Fibroblast of mammary gland (primary cell): ENCODE measurements around the gene NTNG1.

Source experiments
- DNase-seq: peaks from one replicate; pipeline ENCODE4 v3.0.0-alpha.2; 2010; ENCODE audit warnings: low read depth
- H3K4me3 ChIP-seq: 2 replicates; pipeline ENCODE4 v1.5.1; 2011; ENCODE audit warnings: low read depth, mild to moderate bottlenecking, low read length, moderate library complexity; ENCODE audit not compliant: control insufficient read depth
- TF ChIP-seq, protein P1 (sequence below): conservative IDR thresholded peaks from 2 replicates; pipeline ENCODE4 v1.5.1; 2011; ENCODE audit warnings: low read depth, low read length, inconsistent platforms; ENCODE audit not compliant: control insufficient read depth, insufficient read depth

NTNG1 gene

DNA sequence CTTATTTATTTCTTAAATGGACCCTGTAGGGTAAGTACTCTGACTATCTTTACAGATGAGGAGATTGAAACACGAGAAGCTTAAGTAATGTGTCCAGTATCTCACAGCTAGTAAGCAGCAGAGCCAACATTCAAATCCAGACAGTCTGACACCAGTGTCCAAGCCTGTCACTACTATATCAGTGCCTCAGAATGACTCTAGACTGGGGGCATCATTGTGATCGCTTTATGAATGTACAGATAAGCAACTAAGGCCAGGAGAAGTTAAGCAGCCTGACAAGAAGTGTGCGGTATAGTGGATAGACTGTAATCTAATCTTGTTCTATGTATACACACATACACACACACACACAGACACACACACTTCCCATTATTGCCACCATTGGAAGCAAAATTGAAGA, 158.7 kb downstream of the NTNG1 start:
- H3K4me3 ChIP-seq: no peak overlapping the region
- TF ChIP-seq, protein P1, sequence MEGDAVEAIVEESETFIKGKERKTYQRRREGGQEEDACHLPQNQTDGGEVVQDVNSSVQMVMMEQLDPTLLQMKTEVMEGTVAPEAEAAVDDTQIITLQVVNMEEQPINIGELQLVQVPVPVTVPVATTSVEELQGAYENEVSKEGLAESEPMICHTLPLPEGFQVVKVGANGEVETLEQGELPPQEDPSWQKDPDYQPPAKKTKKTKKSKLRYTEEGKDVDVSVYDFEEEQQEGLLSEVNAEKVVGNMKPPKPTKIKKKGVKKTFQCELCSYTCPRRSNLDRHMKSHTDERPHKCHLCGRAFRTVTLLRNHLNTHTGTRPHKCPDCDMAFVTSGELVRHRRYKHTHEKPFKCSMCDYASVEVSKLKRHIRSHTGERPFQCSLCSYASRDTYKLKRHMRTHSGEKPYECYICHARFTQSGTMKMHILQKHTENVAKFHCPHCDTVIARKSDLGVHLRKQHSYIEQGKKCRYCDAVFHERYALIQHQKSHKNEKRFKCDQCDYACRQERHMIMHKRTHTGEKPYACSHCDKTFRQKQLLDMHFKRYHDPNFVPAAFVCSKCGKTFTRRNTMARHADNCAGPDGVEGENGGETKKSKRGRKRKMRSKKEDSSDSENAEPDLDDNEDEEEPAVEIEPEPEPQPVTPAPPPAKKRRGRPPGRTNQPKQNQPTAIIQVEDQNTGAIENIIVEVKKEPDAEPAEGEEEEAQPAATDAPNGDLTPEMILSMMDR: no peak
- no peak for DNase-seq

DNA sequence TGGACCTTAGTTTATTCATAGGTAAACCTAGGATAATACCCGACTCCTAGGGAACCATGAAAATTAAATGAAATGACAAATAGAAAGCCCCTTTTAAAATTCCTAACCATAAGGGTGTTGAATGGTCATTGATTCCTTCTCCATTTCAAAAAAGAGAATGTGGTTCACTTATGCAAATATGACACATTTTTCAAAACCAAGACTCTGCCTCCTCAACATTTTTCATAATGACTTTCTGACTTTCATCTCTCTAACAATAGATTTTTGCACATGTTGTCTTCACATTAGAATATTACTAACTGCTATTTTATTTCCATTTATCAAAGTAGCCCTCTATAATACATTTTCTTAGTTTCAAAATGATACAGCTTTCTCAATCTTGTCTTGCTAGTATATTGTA, 169.1 kb downstream of the NTNG1 start:
- H3K4me3 ChIP-seq: no peak overlapping the region
- TF ChIP-seq, protein P1: no peak
- no peak for DNase-seq

- TF ChIP-seq, protein P1: no peak
- no peak overlapping the region for H3K4me3 ChIP-seq
- DNase-seq: no peak
These were observed 174.8 kb downstream of the NTNG1 start for GRCh38 chr1:107315652-107316051.

GRCh38 chr1:107318932-107319331, 178.1 kb downstream of the NTNG1 start:
- TF ChIP-seq, protein P1: no peak
- DNase-seq: no peak

DNA sequence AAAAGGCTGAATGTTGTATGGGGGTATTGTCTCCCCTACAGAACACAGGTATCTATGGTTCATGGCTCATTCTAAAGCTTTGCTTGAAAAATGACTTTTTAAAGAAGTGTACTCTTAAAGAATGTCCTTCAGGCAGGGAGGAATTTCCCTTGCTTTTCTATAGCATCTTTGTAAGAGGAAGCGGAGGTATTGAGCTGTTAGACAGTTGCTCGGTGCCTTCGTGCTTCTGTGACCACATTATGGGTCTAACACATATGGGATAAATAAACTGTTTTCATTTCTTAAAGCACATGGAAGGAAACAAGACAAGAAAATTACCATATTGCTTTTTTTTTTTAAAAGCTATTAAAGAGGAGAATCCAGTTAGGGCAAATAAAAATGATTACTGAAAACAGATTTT, 182.9 kb downstream of the NTNG1 start:
- no peak for DNase-seq
- no peak overlapping the region for H3K4me3 ChIP-seq
- TF ChIP-seq, protein P1: no peak

More at GRCh38 chr1:107318932-107319331, 178.1 kb downstream of the NTNG1 start:
- no peak overlapping the region for H3K4me3 ChIP-seq

DNA sequence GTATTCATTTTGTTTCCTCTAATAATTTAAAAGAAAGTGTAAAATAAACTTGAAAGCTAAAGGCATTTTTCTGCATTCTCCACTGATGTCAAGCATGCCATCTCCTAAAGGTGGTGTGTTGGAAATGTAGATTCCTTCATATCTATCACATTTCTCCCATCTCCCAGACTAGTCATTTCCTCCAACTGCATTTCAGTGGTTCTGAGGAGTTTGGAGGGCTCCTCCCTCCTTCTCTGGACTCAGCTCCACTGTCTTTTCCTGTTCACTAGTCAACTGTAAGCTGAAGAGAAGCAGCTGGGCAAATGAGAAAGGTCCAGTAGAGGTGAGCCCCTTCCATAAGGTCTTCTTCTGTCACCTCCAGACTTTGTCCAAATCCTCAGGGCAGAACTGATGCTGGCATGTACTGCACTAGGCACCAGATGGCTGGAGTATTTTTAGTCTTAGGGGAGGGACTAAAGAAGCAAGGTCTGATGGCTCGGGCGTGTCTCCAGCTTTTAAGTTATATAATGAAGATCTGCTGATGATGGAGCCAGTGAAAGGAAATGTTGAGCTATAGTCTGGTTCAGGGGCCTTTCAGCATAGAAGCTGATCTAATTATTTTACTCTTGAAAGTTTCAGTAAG, 186.1 kb downstream of the NTNG1 start:
- no peak overlapping the region for H3K4me3 ChIP-seq
- TF ChIP-seq, protein P1: no peak
- no peak for DNase-seq

DNA sequence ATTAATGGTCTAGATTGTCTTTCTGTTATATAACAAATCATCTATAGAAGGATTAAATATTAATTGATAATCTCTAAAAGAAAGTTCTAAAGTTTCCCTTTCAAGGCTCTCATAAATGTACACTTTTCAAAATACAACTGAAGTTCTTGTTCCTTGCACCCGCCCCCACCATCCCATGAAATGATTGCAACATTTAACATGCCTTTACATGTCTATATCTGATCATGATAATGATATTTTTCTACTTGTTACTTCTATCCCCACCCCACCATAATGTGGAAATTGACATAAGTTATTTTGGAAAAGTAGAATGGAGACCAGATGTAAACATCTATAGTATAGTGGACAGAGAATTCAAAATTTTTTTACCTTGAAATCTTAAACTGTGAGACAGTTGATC, 186.6 kb downstream of the NTNG1 start:
- TF ChIP-seq, protein P1: no peak
- DNase-seq: no peak
- H3K4me3 ChIP-seq: no peak overlapping the region
